HCT116 (cell line): ENCODE measurements around the gene WHRN. TPM values are rescaled to one million over a fixed set of nuclear protein-coding genes. Genes with fewer than 3 reads are reported as not detected.

Source experiments
- ATAC-seq: fragments of 200-7000 bp; cut with Tn5 transposase; 2 replicates; pipeline ENCODE4 v1.9.1; 2020; ENCODE audit warnings: mild to moderate bottlenecking, moderate library complexity
- BruUV-seq: library from RNA; stranded (reverse); fragments of 400-500 nt; replicated peaks from 2 replicates; lab custom pipeline; 2021; lab: Mats Ljungman, UMichigan
- CTCF ChIA-PET: fragments of 300-600 bp; sonication (Branson Sonifier 250); formaldehyde crosslinking; loops from one replicate; lab custom pipeline; 2021; ENCODE audit warnings: antibody characterized with exemption; lab: Charles Lee
- POLR2A ChIA-PET: fragments of 300-600, 350-600 bp; sonication (Branson Sonifier 250); formaldehyde crosslinking; loops from one replicate; lab custom pipeline; 2021; ENCODE audit warnings: antibody characterized with exemption; lab: Charles Lee
- RAD21 ChIA-PET, 2 experiments: fragments of 300-600 bp; sonication (Branson Sonifier 250); formaldehyde crosslinking; loops; one replicate each; lab custom pipeline; 2023; ENCODE audit warnings: low total read pairs in 2 of 2; ENCODE audit not compliant: uncharacterized antibody in 2 of 2, unreplicated experiment in 2 of 2, low non-redundant PET in 1 of 2; lab: Charles Lee
- DNase-seq: peaks from one replicate; pipeline ENCODE4 v3.0.0-alpha.2; 2010; ENCODE audit warnings: low read depth, low spot score
- H2AFZ ChIP-seq: fragments of 200-600 bp; shearing (Covaris generic), sonication (generic); 2 replicates; pipeline ENCODE4 v1.6.1; 2017; ENCODE audit warnings: low read depth, mixed run types, mixed read lengths, antibody characterized with exemption, low read length; ENCODE audit not compliant: poor library complexity, severe bottlenecking
- H3K27ac ChIP-seq: 2 replicates; pipeline ENCODE4 v1.5.1; 2012; ENCODE audit warnings: low read depth, low read length
- H3K27me3 ChIP-seq: fragments of 200-600 bp; sonication (generic); 2 replicates; pipeline ENCODE4 v1.6.1; 2016; ENCODE audit warnings: mixed run types, low read length, mixed read lengths; ENCODE audit not compliant: insufficient read depth
- H3K36me3 ChIP-seq, 2 experiments: fragments of 200-500 bp in 1 of 2; fragments of 200-600 bp in 1 of 2; sonication (Bioruptor generic) in 1 of 2; sonication (generic) in 1 of 2; 2 replicates each; pipeline versions ENCODE4 v1.5.1 to v1.6.1; 2014 to 2016; ENCODE audit warnings: low read length in 2 of 2, inconsistent platforms in 1 of 2, mixed read lengths in 1 of 2, mixed run types in 1 of 2; ENCODE audit not compliant: insufficient read depth in 2 of 2, control insufficient read depth in 1 of 2
- H3K4me1 ChIP-seq, 2 experiments: fragments of 200-600 bp in 1 of 2; sonication (generic) in 1 of 2; 2 replicates each; pipeline versions ENCODE4 v1.5.1 to v1.6.1; 2012 to 2017; ENCODE audit warnings: low read length in 2 of 2, inconsistent platforms in 1 of 2, mild to moderate bottlenecking in 1 of 2, mixed read lengths in 1 of 2, mixed run types in 1 of 2, moderate library complexity in 1 of 2; ENCODE audit not compliant: insufficient read depth in 2 of 2, control insufficient read depth in 1 of 2
- H3K4me2 ChIP-seq: fragments of 200-600 bp; sonication (generic); 2 replicates; pipeline ENCODE4 v1.6.1; 2017; ENCODE audit warnings: mixed run types, low read length, mixed read lengths
- H3K4me3 ChIP-seq, 2 experiments: fragments of 200-600 bp in 1 of 2; sonication (generic) in 1 of 2; replicated peaks in 1 of 2; 2 replicates each; pipeline ENCODE4 v1.5.1; 2011 to 2016; ENCODE audit warnings: low read length in 2 of 2, control low read depth in 1 of 2, low read depth in 1 of 2, mild to moderate bottlenecking in 1 of 2, mixed read lengths in 1 of 2, mixed run types in 1 of 2
- H3K79me2 ChIP-seq: fragments of 200-600 bp; sonication (generic); 2 replicates; pipeline ENCODE4 v1.6.1; 2017; ENCODE audit warnings: mild to moderate bottlenecking, mixed run types, low read length, moderate library complexity, mixed read lengths; ENCODE audit not compliant: insufficient read depth
- H3K9ac ChIP-seq: fragments of 200-600 bp; sonication (generic); 2 replicates; pipeline ENCODE4 v1.6.1; 2016; ENCODE audit warnings: low read length, mixed read lengths
- H3K9me2 ChIP-seq: fragments of 200-600 bp; sonication (generic), shearing (Covaris generic); 2 replicates; pipeline ENCODE4 v1.6.1; 2017; ENCODE audit warnings: mixed run types, mild to moderate bottlenecking, moderate library complexity; ENCODE audit not compliant: insufficient read depth
- H3K9me3 ChIP-seq, 2 experiments: fragments of 200-500 bp in 1 of 2; fragments of 200-600 bp in 1 of 2; sonication (Bioruptor generic) in 1 of 2; sonication (generic) in 1 of 2; 2 replicates each; pipeline ENCODE4 v1.6.1; 2014 to 2017; ENCODE audit warnings: low read length in 2 of 2, mixed read lengths in 2 of 2, inconsistent platforms in 1 of 2, low read depth in 1 of 2, mild to moderate bottlenecking in 1 of 2, mixed run types in 1 of 2, moderate library complexity in 1 of 2; ENCODE audit not compliant: control insufficient read depth in 1 of 2, insufficient read depth in 1 of 2
- H4K20me1 ChIP-seq: fragments of 200-600 bp; sonication (generic), shearing (Covaris generic); 2 replicates; pipeline ENCODE4 v1.6.1; 2017; ENCODE audit warnings: mixed run types, mild to moderate bottlenecking, moderate library complexity; ENCODE audit not compliant: insufficient read depth
- ATF3 ChIP-seq: IDR thresholded peaks from 2 replicates; pipeline ENCODE4 v1.6.1; 2012
- CBX3 ChIP-seq: IDR thresholded peaks from 2 replicates; pipeline ENCODE4 v1.6.1; 2012; ENCODE audit warnings: low read depth
- CEBPB ChIP-seq: IDR thresholded peaks from 2 replicates; pipeline ENCODE4 v1.6.1; 2012; ENCODE audit warnings: low read depth
- CTCF ChIP-seq, 3 experiments: fragments of 200-600 bp in 1 of 3; sonication (generic) in 1 of 3; IDR thresholded peaks in 2 of 3; conservative IDR thresholded peaks in 1 of 3; 2 replicates each; pipeline ENCODE4 v1.5.1; 2012 to 2017; ENCODE audit warnings: low read depth in 2 of 3, low read length in 2 of 3, antibody characterized with exemption in 1 of 3, borderline replicate concordance in 1 of 3, control low read depth in 1 of 3, mild to moderate bottlenecking in 1 of 3, mixed read lengths in 1 of 3, mixed run types in 1 of 3, moderate library complexity in 1 of 3; ENCODE audit not compliant: insufficient read depth in 1 of 3
- EGR1 ChIP-seq: IDR thresholded peaks from 2 replicates; pipeline ENCODE4 v1.6.1; 2012; ENCODE audit warnings: low read depth
- EZH2 ChIP-seq: fragments of 200-600 bp; sonication (generic); IDR thresholded peaks from 2 replicates; pipeline ENCODE4 v1.6.1; 2017; ENCODE audit warnings: antibody characterized with exemption, mixed run types
- EZH2phosphoT487 ChIP-seq: fragments of 200-600 bp; IDR thresholded peaks from 2 replicates; pipeline ENCODE4 v1.6.1; 2018; ENCODE audit warnings: antibody characterized with exemption, borderline replicate concordance
- FOSL1 ChIP-seq: IDR thresholded peaks from 2 replicates; pipeline ENCODE4 v1.6.1; 2012; ENCODE audit warnings: low read depth
- JUND ChIP-seq: IDR thresholded peaks from 2 replicates; pipeline ENCODE4 v1.6.1; 2012
- POLR2A ChIP-seq: IDR thresholded peaks from 2 replicates; pipeline ENCODE4 v1.7.0; 2011; ENCODE audit warnings: borderline replicate concordance; ENCODE audit not compliant: insufficient read depth, insufficient read length; ENCODE audit errors: extremely low read depth
- POLR2AphosphoS5 ChIP-seq: IDR thresholded peaks from 2 replicates; pipeline ENCODE4 v1.6.1; 2011; ENCODE audit warnings: mild to moderate bottlenecking, low read depth, low read length, moderate library complexity
- RAD21 ChIP-seq: IDR thresholded peaks from 2 replicates; pipeline ENCODE4 v1.6.1; 2012; ENCODE audit warnings: low read depth, mild to moderate bottlenecking
- REST ChIP-seq: IDR thresholded peaks from 2 replicates; pipeline ENCODE4 v1.6.1; 2012; ENCODE audit warnings: low read depth
- SIN3A ChIP-seq: IDR thresholded peaks from 2 replicates; pipeline ENCODE4 v1.6.1; 2012; ENCODE audit warnings: low read depth
- SP1 ChIP-seq: IDR thresholded peaks from 2 replicates; pipeline ENCODE4 v1.6.1; 2012; ENCODE audit warnings: low read depth
- SRF ChIP-seq: IDR thresholded peaks from 2 replicates; pipeline ENCODE4 v1.6.1; 2012; ENCODE audit warnings: low read depth
- ZBTB33 ChIP-seq: IDR thresholded peaks from 2 replicates; pipeline ENCODE4 v1.6.1; 2011; ENCODE audit warnings: mild to moderate bottlenecking, low read length, moderate library complexity; ENCODE audit not compliant: insufficient replicate concordance; ENCODE audit errors: extremely low read depth
- intact Hi-C: fragments of 100-400 bp; cut with micrococcal nuclease; formaldehyde crosslinking; loops from 2 replicates; pipeline ENCODE4 v1.10.0; 2022
- total RNA-seq: library from RNA; stranded (reverse); gene quantifications from one replicate; pipeline ENCODE4 v1.2.1, GENCODE V29; 2021; ENCODE audit not compliant: unreplicated experiment

The WHRN gene
- total RNA-seq, 1 experiment from 2014 or later, result 12.8 TPM

- ATAC-seq, result no peak
- no peak overlapping the region for H3K27ac ChIP-seq
- H3K9me2 ChIP-seq, result no peaks in the 10 kb centered on the region
- no peak overlapping the region for H3K9ac ChIP-seq
- H3K27me3 ChIP-seq, result no peaks in the 10 kb centered on the region
- no peaks in the 10 kb centered on the region for H3K36me3 ChIP-seq
- no peak for DNase-seq
- H3K4me1 ChIP-seq, result peaks cover 0 to 23% of the 10 kb centered on the region in 2 experiments; a peak in 2 of 4 replicates
- H4K20me1 ChIP-seq, result no peaks in the 10 kb centered on the region
- ChIA-PET CTCF (interaction anchor here (1.5 kb wide), 1 partner anchor 12 kb away, joined by 3 read pairs; no protein-coding TSS in a partner anchor), RAD21 (no interaction called here), POLR2A (no interaction called here)
- no peaks in the 10 kb centered on the region for H3K9me3 ChIP-seq
- BruUV-seq, result no TSS peak
- TF ChIP-seq RAD21, result no peak
- no peak for TF ChIP-seq CEBPB
- no peak for TF ChIP-seq POLR2AphosphoS5
- TF ChIP-seq SIN3A, result no peak
- TF ChIP-seq SP1, result no peak
- TF ChIP-seq JUND, result no peak
- TF ChIP-seq REST, result no peak
- no peak for TF ChIP-seq EGR1
- TF ChIP-seq FOSL1, result no peak
- no peak for TF ChIP-seq SRF
- no peak for TF ChIP-seq ZBTB33
- TF ChIP-seq CBX3, result no peak
- no peak for TF ChIP-seq POLR2A
- no peak for TF ChIP-seq EZH2phosphoT487
- no peak for TF ChIP-seq ATF3
- no peak for TF ChIP-seq CTCF (IDR thresholded peaks at IDR 0.05 in 2 of 3, conservative IDR thresholded peaks at IDR 0.05 in 1 of 3; ENCODE audit: borderline replicate concordance in 1 of 3, insufficient read depth in 1 of 3, low read depth in 2 of 3, low read length in 2 of 3)
- no peak for TF ChIP-seq EZH2
- no peak overlapping the region for H2AFZ ChIP-seq
- H3K4me2 ChIP-seq, result no peak overlapping the region
- peaks cover 3% of the 10 kb centered on the region; the same call in 1 of the 2 replicates for H3K79me2 ChIP-seq
- no peak overlapping the region for H3K4me3 ChIP-seq
- intact Hi-C loops, result no loop called here
Measured at GRCh38 chr9:114499941-114500696, 5.2 kb downstream of the WHRN start.
